Tibial nerve (tissue), 4 donors: ENCODE measurements around the gene STK17B. TPM values are rescaled to one million over a fixed set of nuclear protein-coding genes. Genes with fewer than 3 reads are reported as not detected.

Source experiments
- DNase-seq, 2 donors: peaks; one replicate each; pipeline ENCODE4 v3.0.0-alpha.2; 2019; ENCODE audit warnings: low spot score in 2 of 2
- H3K27ac ChIP-seq, 4 donors: fragments of 200-600 bp; sonication (generic) in 3 of 4; one replicate each; pipeline ENCODE4 v1.5.1; 2017 to 2019; ENCODE audit warnings: mild to moderate bottlenecking in 1 of 4
- H3K27me3 ChIP-seq, 2 donors: fragments of 200-600 bp; sonication (generic) in 1 of 2; one replicate each; pipeline versions ENCODE4 v1.5.1 to v1.6.0; 2017 to 2019
- H3K36me3 ChIP-seq, 3 donors: fragments of 200-600 bp; sonication (generic); one replicate each; pipeline ENCODE4 v1.5.1; 2018 to 2019
- H3K4me1 ChIP-seq, 4 donors: fragments of 200-600 bp; sonication (generic) in 3 of 4; one replicate each; pipeline ENCODE4 v1.5.1; 2017 to 2019
- H3K4me3 ChIP-seq, 4 donors: fragments of 200-600 bp; sonication (generic) in 3 of 4; one replicate each; pipeline ENCODE4 v1.5.1; 2017 to 2019; ENCODE audit warnings: mild to moderate bottlenecking in 1 of 4, moderate library complexity in 1 of 4
- H3K9me3 ChIP-seq, 4 donors: fragments of 200-600 bp; sonication (generic) in 3 of 4; one replicate each; pipeline ENCODE4 v1.5.1; 2017 to 2019
- EP300 ChIP-seq, 2 donors: sonication (generic); formaldehyde crosslinking; IDR thresholded peaks; one replicate each; pipeline ENCODE4 v1.6.1; 2017; ENCODE audit warnings: antibody characterized with exemption in 2 of 2, mild to moderate bottlenecking in 1 of 2
- POLR2A ChIP-seq, 2 donors: fragments of 450-650 bp; IDR thresholded peaks; one replicate each; pipeline ENCODE4 v1.6.1; 2017; ENCODE audit warnings: antibody characterized with exemption in 2 of 2, mild to moderate bottlenecking in 2 of 2, moderate library complexity in 2 of 2
- WGBS, 2 donors: methylation state at CpG; one replicate each; pipeline ENCODE4 v1.1.5; 2018; 5-methylcytosine and 5-hydroxymethylcytosine counted together
- total RNA-seq, 4 donors: library from RNA; depleted of rRNA; stranded (reverse); fragments of >200 nt; gene quantifications; one replicate each; pipeline ENCODE4 v1.1.0, GENCODE V29; 2016
- TF ChIP-seq, protein P1 (sequence below), 5 experiments: fragments of 200-600 bp in 3 of 5; fragments of 450-650 bp in 2 of 5; sonication (generic) in 3 of 5; IDR thresholded peaks; one replicate each; pipeline ENCODE4 v1.5.1; 2016 to 2019; ENCODE audit warnings: antibody characterized with exemption in 5 of 5, mild to moderate bottlenecking in 3 of 5, moderate library complexity in 2 of 5

The STK17B gene
- total RNA-seq, 4 donors from 2014 or later, result 35.1 to 73.9 (median 45.4) TPM

GRCh38 chr2:196155575-196155974 lies 15.8 kb downstream of the STK17B start:
- TF ChIP-seq POLR2A (IDR thresholded peaks at IDR 0.05), result no peak
- no peak for TF ChIP-seq EP300 (IDR thresholded peaks at IDR 0.05)
- TF ChIP-seq, protein P1, sequence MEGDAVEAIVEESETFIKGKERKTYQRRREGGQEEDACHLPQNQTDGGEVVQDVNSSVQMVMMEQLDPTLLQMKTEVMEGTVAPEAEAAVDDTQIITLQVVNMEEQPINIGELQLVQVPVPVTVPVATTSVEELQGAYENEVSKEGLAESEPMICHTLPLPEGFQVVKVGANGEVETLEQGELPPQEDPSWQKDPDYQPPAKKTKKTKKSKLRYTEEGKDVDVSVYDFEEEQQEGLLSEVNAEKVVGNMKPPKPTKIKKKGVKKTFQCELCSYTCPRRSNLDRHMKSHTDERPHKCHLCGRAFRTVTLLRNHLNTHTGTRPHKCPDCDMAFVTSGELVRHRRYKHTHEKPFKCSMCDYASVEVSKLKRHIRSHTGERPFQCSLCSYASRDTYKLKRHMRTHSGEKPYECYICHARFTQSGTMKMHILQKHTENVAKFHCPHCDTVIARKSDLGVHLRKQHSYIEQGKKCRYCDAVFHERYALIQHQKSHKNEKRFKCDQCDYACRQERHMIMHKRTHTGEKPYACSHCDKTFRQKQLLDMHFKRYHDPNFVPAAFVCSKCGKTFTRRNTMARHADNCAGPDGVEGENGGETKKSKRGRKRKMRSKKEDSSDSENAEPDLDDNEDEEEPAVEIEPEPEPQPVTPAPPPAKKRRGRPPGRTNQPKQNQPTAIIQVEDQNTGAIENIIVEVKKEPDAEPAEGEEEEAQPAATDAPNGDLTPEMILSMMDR (IDR thresholded peaks at IDR 0.05), result no peak
- no peak overlapping the region for H3K27ac ChIP-seq
- no peak overlapping the region for H3K4me3 ChIP-seq
- no peaks in the 10 kb centered on the region for H3K27me3 ChIP-seq
- H3K4me1 ChIP-seq, result peaks cover 0 to 6% (median 0%) of the 10 kb centered on the region in 4 donors
- H3K36me3 ChIP-seq, result peaks cover 0 to 15% (median 0%) of the 10 kb centered on the region in 3 donors
- WGBS, 2 donors, result 30 to 32% methylated on average over 2 of the region's 2 CpGs
- no peaks in the 10 kb centered on the region for H3K9me3 ChIP-seq
- no peak for DNase-seq

- TF ChIP-seq EP300 (IDR thresholded peaks at IDR 0.05), result no peak
- TF ChIP-seq, protein P1 (IDR thresholded peaks at IDR 0.05), result no peak
- H3K36me3 ChIP-seq, result peaks cover 0 to 15% (median 0%) of the 10 kb centered on the region in 3 donors
Observed at GRCh38 chr2:196153480-196153879, 17.9 kb downstream of the STK17B start.

DNA sequence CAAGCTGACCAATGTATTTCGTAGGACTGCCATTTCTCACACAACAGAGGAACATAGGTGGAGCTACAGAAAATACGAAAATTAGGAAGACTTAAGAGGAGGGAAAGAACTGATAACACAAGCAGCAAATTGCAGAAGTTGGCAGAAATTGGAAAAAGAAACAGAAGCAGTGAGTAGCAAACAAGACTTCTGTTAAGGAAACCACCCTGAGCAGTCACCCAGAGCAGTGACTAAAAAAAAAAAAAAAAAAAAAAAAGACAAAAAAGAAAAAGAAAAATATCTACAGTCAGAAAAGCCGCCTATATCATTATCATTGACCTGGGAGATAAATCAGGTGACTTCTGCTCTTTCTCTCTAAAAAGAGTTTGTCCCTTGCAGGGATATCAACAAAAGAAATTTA lies 21.4 kb downstream of the STK17B start:
- Histone ChIP-seq H3K4me3 (no peak overlapping the region), H3K36me3 (peaks cover 0 to 22% (median under 1%) of the 10 kb centered on the region in 3 donors), H3K27ac (no peak overlapping the region), H3K4me1 (peaks cover 0 to 8% (median 1%) of the 10 kb centered on the region in 4 donors), H3K27me3 (no peaks in the 10 kb centered on the region), H3K9me3 (no peaks in the 10 kb centered on the region)
- no peak for TF ChIP-seq POLR2A (IDR thresholded peaks at IDR 0.05)
- TF ChIP-seq, protein P1 (IDR thresholded peaks at IDR 0.05), result no peak
- TF ChIP-seq EP300 (IDR thresholded peaks at IDR 0.05), result no peak
- 66 to 67% methylated on average over 3 of the region's 3 CpGs for WGBS, 2 donors
- DNase-seq, result no peak

More at GRCh38 chr2:196153480-196153879, 17.9 kb downstream of the STK17B start:
- Histone ChIP-seq H3K27me3 (no peaks in the 10 kb centered on the region), H3K27ac (no peak overlapping the region), H3K4me1 (peaks cover 0 to 3% (median 0%) of the 10 kb centered on the region in 4 donors), H3K9me3 (no peaks in the 10 kb centered on the region), H3K4me3 (no peak overlapping the region)
- 92 to 93% methylated on average over 2 of the region's 2 CpGs for WGBS, 2 donors
- no peak for DNase-seq

DNA sequence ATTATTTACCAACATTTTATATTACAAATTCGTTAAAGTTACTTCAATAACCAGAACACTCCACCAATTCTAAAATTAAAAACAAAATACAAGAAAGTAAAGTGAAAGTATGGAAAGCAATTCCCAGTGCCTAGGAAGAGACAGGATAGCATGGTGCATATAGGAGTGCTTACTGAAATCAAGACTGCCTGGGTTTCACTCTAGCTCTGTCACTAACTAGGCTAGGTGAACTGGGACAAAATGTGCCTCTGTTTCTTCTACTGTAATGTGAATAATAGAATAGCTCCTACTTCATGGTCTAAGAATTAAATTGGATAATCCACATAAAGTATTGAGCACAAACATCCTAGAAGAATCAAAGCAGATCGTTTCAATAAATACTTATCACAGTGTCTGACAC lies 22.6 kb downstream of the STK17B start:
- Histone ChIP-seq H3K27ac (no peak overlapping the region), H3K9me3 (no peaks in the 10 kb centered on the region), H3K4me3 (no peak overlapping the region), H3K27me3 (no peaks in the 10 kb centered on the region), H3K36me3 (peaks cover 0 to 26% (median 5%) of the 10 kb centered on the region in 3 donors), H3K4me1 (peaks cover 0 to 10% (median 1%) of the 10 kb centered on the region in 4 donors)
- TF ChIP-seq EP300 (IDR thresholded peaks at IDR 0.05) (no peak), POLR2A (IDR thresholded peaks at IDR 0.05) (no peak)
- DNase-seq, result no peak
- 92 to 93% methylated on average over 2 of the region's 2 CpGs for WGBS, 2 donors

DNA sequence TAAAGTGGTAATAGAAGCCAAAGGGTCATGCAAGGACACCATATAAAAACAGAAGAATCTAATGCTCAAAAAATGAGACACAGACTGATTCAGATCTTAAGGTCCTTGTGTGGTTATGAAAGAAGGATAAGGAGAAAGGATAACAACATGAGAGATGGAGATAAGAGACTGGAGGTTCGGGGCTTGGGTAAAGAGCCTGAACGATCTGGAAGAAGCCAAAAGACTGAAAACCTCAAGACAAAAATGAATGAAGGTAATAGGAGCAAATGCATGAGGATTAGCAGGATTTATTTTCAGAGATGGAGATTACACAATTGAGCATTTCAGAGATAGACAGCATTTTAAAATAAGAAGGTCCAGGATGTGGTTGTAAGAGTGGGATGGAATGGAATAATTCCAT lies 26.1 kb downstream of the STK17B start:
- Histone ChIP-seq H3K9me3 (no peaks in the 10 kb centered on the region), H3K4me3 (no peak overlapping the region), H3K4me1 (peaks cover 0 to 10% (median 1%) of the 10 kb centered on the region in 4 donors), H3K27ac (no peak overlapping the region), H3K36me3 (peaks cover 0 to 29% (median 14%) of the 10 kb centered on the region in 3 donors), H3K27me3 (no peaks in the 10 kb centered on the region)
- TF ChIP-seq EP300 (IDR thresholded peaks at IDR 0.05) (no peak), POLR2A (IDR thresholded peaks at IDR 0.05) (no peak)
- TF ChIP-seq, protein P1 (IDR thresholded peaks at IDR 0.05), result no peak
- 82 to 87% methylated on average over 2 of the region's 2 CpGs for WGBS, 2 donors
- no peak for DNase-seq
